CD14-positive monocyte (primary cell): ENCODE results near the gene HTR3A. TPM values are rescaled to one million over a fixed set of nuclear protein-coding genes. Genes with fewer than 3 reads are reported as not detected.

Source experiments
- DNase-seq, 3 donors: peaks; one replicate each; pipeline ENCODE4 v3.0.0-alpha.2; 2011 to 2022
- H2AFZ ChIP-seq: 2 replicates; pipeline ENCODE4 v1.6.0; 2012; ENCODE audit warnings: mild to moderate bottlenecking, low read depth, low read length, inconsistent platforms; ENCODE audit not compliant: insufficient read depth, poor library complexity, severe bottlenecking
- H3K27ac ChIP-seq, 2 donors: 1 replicate in 1 of 2; 2 replicates in 1 of 2; pipeline ENCODE4 v1.5.1; 2012 to 2013; ENCODE audit warnings: low read length in 2 of 2, control low read depth in 1 of 2, inconsistent platforms in 1 of 2, low read depth in 1 of 2, mild to moderate bottlenecking in 1 of 2
- H3K27me3 ChIP-seq, 2 donors: one replicate each; pipeline versions ENCODE4 v1.6.0 to v1.6.1; 2011 to 2013; ENCODE audit warnings: low read length in 2 of 2; ENCODE audit not compliant: control insufficient read depth in 2 of 2, insufficient read depth in 2 of 2
- H3K36me3 ChIP-seq, 2 donors: replicated peaks in 1 of 2; 1 replicate in 1 of 2; 2 replicates in 1 of 2; pipeline versions ENCODE4 v1.5.1 to v1.6.1; 2012 to 2013; ENCODE audit warnings: low read length in 2 of 2, control low read depth in 1 of 2, inconsistent platforms in 1 of 2, mild to moderate bottlenecking in 1 of 2; ENCODE audit not compliant: insufficient read depth in 2 of 2, control insufficient read depth in 1 of 2
- H3K4me1 ChIP-seq, 2 donors: 1 replicate in 1 of 2; 2 replicates in 1 of 2; pipeline versions ENCODE4 v1.5.1 to v1.6.1; 2012 to 2013; ENCODE audit warnings: low read length in 2 of 2, control low read depth in 1 of 2, inconsistent platforms in 1 of 2, mild to moderate bottlenecking in 1 of 2, moderate library complexity in 1 of 2; ENCODE audit not compliant: insufficient read depth in 2 of 2, control insufficient read depth in 1 of 2
- H3K4me2 ChIP-seq: replicated peaks from 2 replicates; pipeline ENCODE3; 2012; ENCODE audit warnings: low read length, moderate library complexity, mild to moderate bottlenecking; ENCODE audit not compliant: poor library complexity, severe bottlenecking; ENCODE audit errors: extremely low read depth
- H3K4me3 ChIP-seq, 3 experiments: fragments of 200-600 bp in 1 of 3; sonication (generic) in 1 of 3; replicated peaks in 1 of 3; 1 replicate in 2 of 3; 2 replicates in 1 of 3; pipeline ENCODE4 v1.5.1; 2011 to 2013; ENCODE audit warnings: low read length in 3 of 3, mild to moderate bottlenecking in 3 of 3, control low read depth in 2 of 3, low read depth in 2 of 3, inconsistent platforms in 1 of 3, moderate library complexity in 1 of 3
- H3K79me2 ChIP-seq: 2 replicates; pipeline ENCODE4 v1.6.0; 2012; ENCODE audit warnings: mild to moderate bottlenecking, control low read depth, inconsistent platforms, low read length, moderate library complexity; ENCODE audit not compliant: insufficient read depth
- H3K9ac ChIP-seq: 2 replicates; pipeline ENCODE4 v1.6.0; 2017; ENCODE audit warnings: low read length, mild to moderate bottlenecking; ENCODE audit not compliant: insufficient read depth, poor library complexity, severe bottlenecking
- H3K9me3 ChIP-seq, 2 donors: replicated peaks in 1 of 2; 1 replicate in 1 of 2; 2 replicates in 1 of 2; pipeline versions ENCODE4 v1.5.1 to v1.6.1; 2012 to 2013; ENCODE audit warnings: low read length in 2 of 2, control low read depth in 1 of 2; ENCODE audit not compliant: control insufficient read depth in 1 of 2, insufficient read depth in 1 of 2
- H4K20me1 ChIP-seq: 2 replicates; pipeline ENCODE4 v1.6.0; 2012; ENCODE audit warnings: mild to moderate bottlenecking, low read length, control low read depth, moderate library complexity; ENCODE audit not compliant: insufficient read depth
- H3K27ac Mint-ChIP-seq, 7 donors: one replicate each; pipeline ENCODE4 v1.8.0; 2020; ENCODE audit warnings: mild to moderate bottlenecking in 7 of 7, mixed read lengths in 7 of 7, moderate library complexity in 6 of 7, inconsistent platforms in 2 of 7
- H3K27me3 Mint-ChIP-seq, 3 donors: one replicate each; pipeline ENCODE4 v1.8.0; 2021 to 2022; ENCODE audit warnings: low read depth in 3 of 3, mild to moderate bottlenecking in 3 of 3, mixed read lengths in 3 of 3, moderate library complexity in 3 of 3, inconsistent platforms in 1 of 3
- H3K36me3 Mint-ChIP-seq, 2 donors: one replicate each; pipeline ENCODE4 v1.8.0; 2020; ENCODE audit warnings: mixed read lengths in 2 of 2, inconsistent platforms in 1 of 2, mild to moderate bottlenecking in 1 of 2
- H3K4me1 Mint-ChIP-seq: one replicate; pipeline ENCODE4 v1.8.0; 2020; ENCODE audit warnings: mild to moderate bottlenecking, mixed read lengths
- H3K4me3 Mint-ChIP-seq, 2 donors: one replicate each; pipeline ENCODE4 v1.8.0; 2020; ENCODE audit warnings: mild to moderate bottlenecking in 2 of 2, mixed read lengths in 2 of 2, moderate library complexity in 1 of 2
- H3K9me3 Mint-ChIP-seq, 7 donors: one replicate each; pipeline ENCODE4 v1.8.0; 2020 to 2022; ENCODE audit warnings: mixed read lengths in 7 of 7, mild to moderate bottlenecking in 6 of 7, moderate library complexity in 6 of 7, inconsistent platforms in 2 of 7
- WGBS: methylation state at CpG from one replicate; pipeline ENCODE4 v1.1.5; 2013; ENCODE audit warnings: missing lambda C conversion rate; ENCODE audit not compliant: insufficient coverage; 5-methylcytosine and 5-hydroxymethylcytosine counted together
- intact Hi-C, 2 donors: fragments of 100-400 bp; cut with micrococcal nuclease; formaldehyde crosslinking; loops; one replicate each; pipeline versions ENCODE4 v1.15.0 to v1.15.1; 2023
- polyA plus RNA-seq, 3 donors: library from polyadenylated mRNA; depleted of rRNA in 1 of 3; unstranded in 2 of 3; stranded (reverse) in 1 of 3; fragments of 300-500 nt in 2 of 3; fragments of >200 nt in 1 of 3; fragmentation: Illumina TruSeq in 2 of 3; gene quantifications; 1 replicate in 2 of 3; 2 replicates in 1 of 3; pipeline ENCODE4 v1.2.3, GENCODE V29; 2012 to 2021
- TF ChIP-seq, protein P1 (sequence below): fragments of 200-600 bp; IDR thresholded peaks from one replicate; pipeline ENCODE4 v1.8.0; 2022; ENCODE audit warnings: antibody characterized with exemption, mild to moderate bottlenecking

The HTR3A gene
- polyA plus RNA-seq, 3 donors = not detected

DNA sequence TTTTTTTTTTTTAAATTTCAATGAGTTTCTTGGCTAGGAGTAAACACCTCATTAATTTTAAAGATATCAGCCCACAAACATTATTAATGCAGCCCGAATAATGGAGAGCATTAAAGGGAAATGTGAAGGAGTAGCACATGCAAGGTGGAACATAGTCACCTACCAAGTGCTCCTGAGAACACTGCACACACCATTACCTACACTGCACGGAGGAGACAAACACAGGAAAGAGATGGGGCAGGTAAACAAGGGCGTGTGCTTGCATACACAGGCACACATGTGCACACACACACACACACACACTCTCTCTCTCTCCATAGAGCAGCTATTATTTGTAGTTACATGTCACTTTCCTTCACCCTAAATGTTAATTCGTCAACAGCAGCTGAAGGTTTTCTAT lies 40.1 kb upstream of the HTR3A start:
- 100% methylated on average over 1 of the region's 4 CpGs for WGBS
- H3K79me2 ChIP-seq = no peaks in the 10 kb centered on the region
- no peaks in the 10 kb centered on the region for H3K9me3 ChIP-seq
- DNase-seq = no peak
- no peak overlapping the region for H3K27ac Mint-ChIP-seq
- no peak overlapping the region for H3K9ac ChIP-seq
- H3K4me3 Mint-ChIP-seq = no peak overlapping the region
- no peak overlapping the region for H3K4me3 ChIP-seq
- H3K27ac ChIP-seq = no peak overlapping the region
- intact Hi-C loops = no loop called here
- TF ChIP-seq, protein P1, sequence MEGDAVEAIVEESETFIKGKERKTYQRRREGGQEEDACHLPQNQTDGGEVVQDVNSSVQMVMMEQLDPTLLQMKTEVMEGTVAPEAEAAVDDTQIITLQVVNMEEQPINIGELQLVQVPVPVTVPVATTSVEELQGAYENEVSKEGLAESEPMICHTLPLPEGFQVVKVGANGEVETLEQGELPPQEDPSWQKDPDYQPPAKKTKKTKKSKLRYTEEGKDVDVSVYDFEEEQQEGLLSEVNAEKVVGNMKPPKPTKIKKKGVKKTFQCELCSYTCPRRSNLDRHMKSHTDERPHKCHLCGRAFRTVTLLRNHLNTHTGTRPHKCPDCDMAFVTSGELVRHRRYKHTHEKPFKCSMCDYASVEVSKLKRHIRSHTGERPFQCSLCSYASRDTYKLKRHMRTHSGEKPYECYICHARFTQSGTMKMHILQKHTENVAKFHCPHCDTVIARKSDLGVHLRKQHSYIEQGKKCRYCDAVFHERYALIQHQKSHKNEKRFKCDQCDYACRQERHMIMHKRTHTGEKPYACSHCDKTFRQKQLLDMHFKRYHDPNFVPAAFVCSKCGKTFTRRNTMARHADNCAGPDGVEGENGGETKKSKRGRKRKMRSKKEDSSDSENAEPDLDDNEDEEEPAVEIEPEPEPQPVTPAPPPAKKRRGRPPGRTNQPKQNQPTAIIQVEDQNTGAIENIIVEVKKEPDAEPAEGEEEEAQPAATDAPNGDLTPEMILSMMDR = no peak
- no peaks in the 10 kb centered on the region for H3K27me3 ChIP-seq
- H3K27me3 Mint-ChIP-seq = peaks cover 2 to 8% (median 7%) of the 10 kb centered on the region in 3 donors
- H3K9me3 Mint-ChIP-seq = peaks cover 0 to 4% (median 0%) of the 10 kb centered on the region in 7 donors
- no peaks in the 10 kb centered on the region for H3K36me3 Mint-ChIP-seq
- no peaks in the 10 kb centered on the region for H3K4me1 Mint-ChIP-seq
- no peaks in the 10 kb centered on the region for H3K4me1 ChIP-seq
- H4K20me1 ChIP-seq = no peaks in the 10 kb centered on the region
- H3K4me2 ChIP-seq = no peak overlapping the region
- no peak overlapping the region for H2AFZ ChIP-seq
- no peaks in the 10 kb centered on the region for H3K36me3 ChIP-seq

DNA sequence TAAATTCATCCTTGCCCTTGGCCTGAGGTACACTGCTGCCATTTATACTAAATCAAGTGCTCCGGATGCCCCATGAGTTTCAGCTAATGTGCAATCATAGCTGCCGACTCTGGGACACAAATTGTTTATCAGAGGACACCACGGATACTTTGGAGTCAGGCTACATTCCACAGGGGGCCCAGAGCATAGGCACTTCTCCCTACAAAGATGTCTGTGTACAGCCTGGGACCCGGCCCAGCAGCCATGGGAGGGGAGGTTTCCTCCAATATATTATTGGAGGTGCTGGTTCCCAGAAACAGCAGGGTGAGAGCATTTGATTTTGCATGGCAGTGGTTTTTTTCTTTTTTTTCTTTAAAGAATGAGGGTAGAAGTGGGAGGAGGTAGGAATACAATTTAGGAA lies 39.0 kb upstream of the HTR3A start:
- Histone ChIP-seq H3K27ac (no peak overlapping the region), H2AFZ (no peak overlapping the region), H3K27me3 (no peaks in the 10 kb centered on the region), H3K9ac (no peak overlapping the region), H4K20me1 (no peaks in the 10 kb centered on the region), H3K9me3 (no peaks in the 10 kb centered on the region), H3K4me1 (no peaks in the 10 kb centered on the region), H3K4me3 (no peak overlapping the region), H3K79me2 (no peaks in the 10 kb centered on the region), H3K36me3 (no peaks in the 10 kb centered on the region), H3K4me2 (no peak overlapping the region)
- Mint-ChIP-seq H3K27ac (no peak overlapping the region), H3K36me3 (peaks cover 0 to 2% of the 10 kb centered on the region in 2 donors), H3K4me1 (no peaks in the 10 kb centered on the region), H3K9me3 (peaks cover 0 to 4% (median 0%) of the 10 kb centered on the region in 7 donors), H3K27me3 (peaks cover 2 to 11% (median 7%) of the 10 kb centered on the region in 3 donors), H3K4me3 (no peak overlapping the region)
- intact Hi-C loops = no loop called here
- no peak for DNase-seq
- 79% methylated on average over 3 of the region's 4 CpGs for WGBS
- TF ChIP-seq, protein P1 = no peak
